SH-SY5Y (cell line): ENCODE measurements around the gene VPS8.

Source experiments
- GATA2 ChIP-seq: IDR thresholded peaks from 2 replicates; pipeline ENCODE4 v1.6.1; 2011; ENCODE audit warnings: mild to moderate bottlenecking, low read depth, low read length
- GATA3 ChIP-seq: IDR thresholded peaks from 2 replicates; pipeline ENCODE4 v1.6.1; 2011; ENCODE audit warnings: low read depth, mild to moderate bottlenecking, low read length, moderate library complexity

DNA sequence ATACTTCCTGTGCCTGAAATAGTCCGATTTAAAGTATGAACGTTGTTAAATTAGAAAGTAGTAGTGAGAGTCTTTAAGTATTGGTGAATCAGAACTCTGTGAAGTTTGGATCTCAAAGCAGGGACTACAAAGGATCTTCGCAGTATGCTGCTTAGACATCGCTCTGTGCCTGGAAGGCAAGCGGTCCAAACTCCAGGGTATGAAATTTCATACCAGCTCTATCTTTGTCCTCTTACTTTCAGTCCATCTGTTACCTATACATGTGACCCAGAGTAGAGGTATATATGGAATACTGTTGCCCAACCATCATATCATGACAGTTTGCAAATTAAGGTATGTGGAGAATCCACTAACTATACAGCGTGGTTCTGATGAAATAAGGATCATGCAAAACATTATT, 34.5 kb downstream of the VPS8 start:
- no peak for TF ChIP-seq GATA3
- no peak for TF ChIP-seq GATA2
